ENCODE results near the gene NEURL1.
"Not testable (repeated sequence)": the region's sequence is repeated elsewhere in the genome, so short reads cannot be mapped to it uniquely, and the experiment has no call there.

Gene NEURL1

DNA sequence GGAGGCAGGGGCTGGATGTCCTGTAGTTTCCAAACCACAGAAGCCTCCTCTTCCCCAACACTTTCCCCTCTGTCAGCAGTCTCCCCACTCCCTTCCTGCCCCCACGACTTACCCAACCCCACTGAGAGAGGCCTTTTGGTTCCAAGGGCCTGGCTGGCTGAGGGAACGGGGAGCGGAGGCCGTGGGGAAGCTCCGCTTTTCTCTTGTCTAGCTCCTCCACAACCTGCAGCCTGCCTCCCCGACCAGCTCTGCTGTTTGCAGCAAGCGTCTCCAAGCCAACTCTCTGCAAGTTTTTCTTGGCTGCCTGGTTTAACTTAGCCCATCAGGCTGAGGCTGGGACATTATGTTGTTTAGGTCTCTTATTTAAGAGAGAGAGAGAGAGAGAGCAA is 126.8 kb downstream of the NEURL1 start:
- Histone ChIP-seq H3K27me3 (ENCODE audit: low read depth) (no peaks in the 10 kb centered on the region), H3K9me3 (no peaks in the 10 kb centered on the region), H3K4me3 (no peak overlapping the region), H3K4me1 (no peaks in the 10 kb centered on the region), H3K36me3 (replicated peaks) (no peaks in the 10 kb centered on the region)
- in situ Hi-C loops (cut with MboI; ENCODE audit: low sequenced_read_pairs), result no loop called here
- no peak for DNase-seq (ENCODE audit: low spot score in 2 of 2)

GRCh38 chr10:103620891-103621782 is 127.6 kb downstream of the NEURL1 start:
- in situ Hi-C loops (cut with MboI; ENCODE audit: low sequenced_read_pairs), result no loop called here
- DNase-seq (ENCODE audit: low spot score in 2 of 2), result no peak
- no peak overlapping the region for H3K4me3 ChIP-seq
- no peaks in the 10 kb centered on the region for H3K4me1 ChIP-seq
- no peaks in the 10 kb centered on the region for H3K36me3 ChIP-seq (replicated peaks)
- H3K9me3 ChIP-seq, result no peaks in the 10 kb centered on the region
- no peaks in the 10 kb centered on the region for H3K27me3 ChIP-seq (ENCODE audit: low read depth)

- no peak overlapping the region for H3K4me3 ChIP-seq
- in situ Hi-C loops (cut with MboI; ENCODE audit: low sequenced_read_pairs), result no loop called here
- H3K9me3 ChIP-seq, result no peaks in the 10 kb centered on the region
- no peak for DNase-seq (ENCODE audit: low spot score in 2 of 2)
- H3K27me3 ChIP-seq (ENCODE audit: low read depth), result no peaks in the 10 kb centered on the region
- no peaks in the 10 kb centered on the region for H3K36me3 ChIP-seq (replicated peaks)
- no peaks in the 10 kb centered on the region for H3K4me1 ChIP-seq
Measured at GRCh38 chr10:103621783-103622125, 128.2 kb downstream of the NEURL1 start.

GRCh38 chr10:103622286-103622685 is 128.8 kb downstream of the NEURL1 start:
- H3K4me3 ChIP-seq, result no peak overlapping the region
- in situ Hi-C loops (cut with MboI; ENCODE audit: low sequenced_read_pairs), result no loop called here
- H3K27me3 ChIP-seq (ENCODE audit: low read depth), result no peaks in the 10 kb centered on the region
- no peak for DNase-seq (ENCODE audit: low spot score in 2 of 2)
- no peaks in the 10 kb centered on the region for H3K9me3 ChIP-seq
- no peaks in the 10 kb centered on the region for H3K36me3 ChIP-seq (replicated peaks)
- no peaks in the 10 kb centered on the region for H3K4me1 ChIP-seq

DNA sequence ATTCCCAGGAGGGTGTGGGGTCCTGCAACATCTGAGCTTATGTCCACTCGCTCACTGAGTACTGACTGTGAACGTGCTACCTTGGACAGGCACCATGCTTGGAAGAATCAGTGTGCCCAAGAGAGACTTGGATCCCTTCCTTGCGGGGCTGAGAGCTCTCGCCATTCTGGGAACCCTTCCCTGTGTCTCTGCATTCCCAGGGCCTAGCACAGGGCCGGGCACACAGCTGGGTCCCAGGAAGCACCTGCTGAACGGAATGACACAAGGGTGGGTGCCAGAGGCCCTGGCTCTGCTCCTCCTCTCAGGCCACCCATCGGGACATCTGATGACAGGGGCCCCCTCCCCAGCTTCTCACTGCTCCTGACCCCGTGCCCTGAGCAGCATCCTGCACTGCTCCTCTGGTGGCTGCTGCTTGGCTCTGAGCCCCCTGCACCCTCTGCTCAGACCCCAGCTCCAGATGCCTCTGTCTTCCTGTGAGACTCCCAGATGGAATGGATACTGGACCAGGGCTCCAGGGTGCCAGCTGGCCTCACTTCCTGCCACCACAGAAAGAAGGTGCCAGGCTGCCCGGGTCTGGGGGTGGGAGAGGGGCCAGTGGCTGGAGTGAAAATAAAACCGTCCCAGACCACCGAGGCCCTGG is 129.6 kb downstream of the NEURL1 start:
- Histone ChIP-seq H3K9me3 (no peaks in the 10 kb centered on the region), H3K27me3 (ENCODE audit: low read depth) (no peaks in the 10 kb centered on the region), H3K36me3 (replicated peaks) (no peaks in the 10 kb centered on the region), H3K4me1 (no peaks in the 10 kb centered on the region), H3K4me3 (no peak overlapping the region)
- in situ Hi-C loops (cut with MboI; ENCODE audit: low sequenced_read_pairs), result no loop called here
- DNase-seq (ENCODE audit: low spot score in 2 of 2), result no peak

GRCh38 chr10:103626178-103626577 is 132.7 kb downstream of the NEURL1 start:
- no peak overlapping the region for H3K4me3 ChIP-seq
- H3K36me3 ChIP-seq (replicated peaks), result no peaks in the 10 kb centered on the region
- in situ Hi-C loops (cut with MboI; ENCODE audit: low sequenced_read_pairs), result no loop called here
- no peaks in the 10 kb centered on the region for H3K27me3 ChIP-seq (ENCODE audit: low read depth)
- H3K9me3 ChIP-seq, result no peaks in the 10 kb centered on the region
- no peak for DNase-seq (ENCODE audit: low spot score in 2 of 2)
- H3K4me1 ChIP-seq, result no peaks in the 10 kb centered on the region

- H3K4me3 ChIP-seq, result no peak overlapping the region
- no peak for DNase-seq (ENCODE audit: low spot score in 2 of 2)
- H3K27me3 ChIP-seq (ENCODE audit: low read depth), result no peaks in the 10 kb centered on the region
- no peaks in the 10 kb centered on the region for H3K4me1 ChIP-seq
- in situ Hi-C loops (cut with MboI; ENCODE audit: low sequenced_read_pairs), result no loop called here
- no peaks in the 10 kb centered on the region for H3K9me3 ChIP-seq
- H3K36me3 ChIP-seq (replicated peaks), result no peaks in the 10 kb centered on the region
Measured at GRCh38 chr10:103627111-103627892, 133.8 kb downstream of the NEURL1 start.

GRCh38 chr10:103627893-103628292 is 134.4 kb downstream of the NEURL1 start:
- no peaks in the 10 kb centered on the region for H3K36me3 ChIP-seq (replicated peaks)

DNA sequence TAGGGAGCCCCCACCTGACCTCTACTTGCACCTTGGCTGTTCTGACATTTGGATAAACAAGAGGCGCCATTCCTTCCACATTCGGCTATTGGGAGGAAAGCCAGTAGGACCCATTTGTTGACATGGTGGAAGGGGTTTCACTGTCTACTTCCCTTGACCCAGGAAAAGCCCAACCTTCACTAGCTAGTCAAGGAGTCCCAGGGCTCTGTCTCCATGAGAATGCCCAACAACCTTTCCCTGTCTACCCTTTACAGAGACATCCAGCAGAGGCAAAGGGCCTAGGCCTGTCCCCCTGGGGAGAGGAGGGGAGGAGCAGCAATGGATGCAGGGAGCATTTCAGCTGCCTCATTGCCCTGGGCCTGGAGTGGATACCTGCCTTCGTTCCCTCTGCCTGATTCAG is 136.1 kb downstream of the NEURL1 start:
- Histone ChIP-seq H3K4me3 (no peak overlapping the region), H3K4me1 (no peaks in the 10 kb centered on the region), H3K36me3 (replicated peaks) (no peaks in the 10 kb centered on the region), H3K9me3 (no peaks in the 10 kb centered on the region), H3K27me3 (ENCODE audit: low read depth) (no peaks in the 10 kb centered on the region)
- no peak for DNase-seq (ENCODE audit: low spot score in 2 of 2)
- in situ Hi-C loops (cut with MboI; ENCODE audit: low sequenced_read_pairs), result no loop called here

More at GRCh38 chr10:103627893-103628292, 134.4 kb downstream of the NEURL1 start:
- Histone ChIP-seq H3K4me3 (no peak overlapping the region), H3K4me1 (no peaks in the 10 kb centered on the region), H3K27me3 (ENCODE audit: low read depth) (no peaks in the 10 kb centered on the region), H3K9me3 (no peaks in the 10 kb centered on the region)
- in situ Hi-C loops (cut with MboI; ENCODE audit: low sequenced_read_pairs), result no loop called here
- DNase-seq (ENCODE audit: low spot score in 2 of 2), result no peak

GRCh38 chr10:103630156-103630555 is 136.7 kb downstream of the NEURL1 start:
- H3K9me3 ChIP-seq, result no peaks in the 10 kb centered on the region
- in situ Hi-C loops (cut with MboI; ENCODE audit: low sequenced_read_pairs), result no loop called here

GRCh38 chr10:103632247-103632642 is 138.7 kb downstream of the NEURL1 start:
- H3K36me3 ChIP-seq (replicated peaks), result no peaks in the 10 kb centered on the region
- no peak overlapping the region for H3K4me3 ChIP-seq
- no peaks in the 10 kb centered on the region for H3K27me3 ChIP-seq (ENCODE audit: low read depth)
- H3K9me3 ChIP-seq, result no peaks in the 10 kb centered on the region
- no peaks in the 10 kb centered on the region for H3K4me1 ChIP-seq
- DNase-seq (ENCODE audit: low spot score in 2 of 2), result no peak
- in situ Hi-C loops (cut with MboI; ENCODE audit: low sequenced_read_pairs), result no loop called here

More at GRCh38 chr10:103630156-103630555, 136.7 kb downstream of the NEURL1 start:
- Histone ChIP-seq H3K4me1 (no peaks in the 10 kb centered on the region), H3K36me3 (replicated peaks) (no peaks in the 10 kb centered on the region), H3K4me3 (no peak overlapping the region), H3K27me3 (ENCODE audit: low read depth) (no peaks in the 10 kb centered on the region)
- no peak for DNase-seq (ENCODE audit: low spot score in 2 of 2)

DNA sequence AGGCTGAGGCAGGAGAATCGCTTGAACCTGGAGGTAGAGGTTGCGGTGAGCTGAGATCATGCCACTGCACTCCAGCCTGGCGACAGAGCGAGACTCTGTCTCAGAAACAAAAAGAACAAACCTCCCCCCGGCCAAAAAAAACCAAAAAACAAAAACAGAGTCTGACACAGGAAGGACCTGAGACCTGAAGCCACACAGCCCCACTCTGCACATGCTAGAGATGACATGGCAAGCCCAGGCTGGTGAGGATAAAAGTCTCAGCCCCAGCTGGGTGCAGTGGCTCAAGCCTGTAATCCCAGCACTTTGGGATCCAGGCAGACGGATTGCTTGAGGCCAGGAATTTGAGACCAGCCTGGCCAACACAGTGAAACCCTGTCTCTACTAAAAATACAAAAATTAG is 139.4 kb downstream of the NEURL1 start:
- DNase-seq (ENCODE audit: low spot score in 2 of 2); H3K36me3 ChIP-seq (replicated peaks); H3K9me3 ChIP-seq; H3K4me3 ChIP-seq; H3K4me1 ChIP-seq; H3K27me3 ChIP-seq (ENCODE audit: low read depth); in situ Hi-C loops (cut with MboI; ENCODE audit: low sequenced_read_pairs): not testable (repeated sequence)

GRCh38 chr10:103633846-103634245 is 140.3 kb downstream of the NEURL1 start:
- in situ Hi-C loops (cut with MboI; ENCODE audit: low sequenced_read_pairs), result no loop called here
- Histone ChIP-seq H3K27me3 (ENCODE audit: low read depth) (no peaks in the 10 kb centered on the region), H3K4me3 (no peak overlapping the region), H3K4me1 (no peaks in the 10 kb centered on the region), H3K9me3 (no peaks in the 10 kb centered on the region), H3K36me3 (replicated peaks) (no peaks in the 10 kb centered on the region)
- DNase-seq (ENCODE audit: low spot score in 2 of 2), result no peak

- Histone ChIP-seq H3K4me3 (no peak overlapping the region), H3K4me1 (no peaks in the 10 kb centered on the region), H3K9me3 (no peaks in the 10 kb centered on the region), H3K36me3 (replicated peaks) (no peaks in the 10 kb centered on the region), H3K27me3 (ENCODE audit: low read depth) (no peaks in the 10 kb centered on the region)
- in situ Hi-C loops (cut with MboI; ENCODE audit: low sequenced_read_pairs), result no loop called here
- no peak for DNase-seq (ENCODE audit: low spot score in 2 of 2)
Measured at GRCh38 chr10:103635580-103635979, 142.1 kb downstream of the NEURL1 start.
